ENCODE measurements around the gene AP1G2. TPM values are rescaled to one million over a fixed set of nuclear protein-coding genes. Genes with fewer than 3 reads are reported as not detected.

The AP1G2 gene
- total RNA-seq, 1 experiment from 2014 or later, result 155 TPM

DNA sequence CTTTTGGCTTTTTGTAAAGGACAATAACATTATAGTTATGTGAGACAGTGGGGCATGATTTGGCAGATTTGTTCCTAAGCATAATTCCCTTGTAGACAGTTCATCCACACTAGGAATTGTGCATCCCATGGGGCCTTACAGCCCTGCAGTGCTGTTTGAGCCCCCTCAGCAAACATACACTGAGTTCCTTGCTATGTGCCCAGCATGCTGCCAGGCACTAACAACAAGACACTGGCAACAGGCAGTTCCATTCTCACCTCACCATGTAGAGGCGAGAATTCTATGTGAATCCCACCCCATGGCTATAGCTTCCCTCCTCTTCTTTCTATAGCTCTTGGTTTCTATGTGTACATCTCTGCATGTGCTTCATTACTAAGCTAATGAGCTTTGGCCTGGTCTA is 9.6 kb downstream of the AP1G2 start:
- Histone ChIP-seq H3K36me3 (ENCODE audit: control insufficient read depth in 1 of 2, insufficient read depth in 2 of 2, low read length in 2 of 2) (peaks cover 16 to 22% of the 10 kb centered on the region in 2 experiments; a peak in 3 of 4 replicates), H3K4me2 (ENCODE audit: low read length) (no peak overlapping the region), H3K27ac (ENCODE audit: low read depth, low read length) (peak overlapping the region; percentile 13; the same call in 1 of the 2 replicates), H3K9me3 (ENCODE audit: control insufficient read depth in 1 of 2, insufficient read depth in 1 of 2, low read depth in 1 of 2, low read length in 2 of 2) (no peaks in the 10 kb centered on the region), H3K27me3 (ENCODE audit: insufficient read depth, low read length) (no peaks in the 10 kb centered on the region), H3K9me2 (ENCODE audit: insufficient read depth) (no peaks in the 10 kb centered on the region), H3K79me2 (ENCODE audit: insufficient read depth, low read length) (peaks cover 6% of the 10 kb centered on the region; the same call in 1 of the 2 replicates), H4K20me1 (ENCODE audit: insufficient read depth) (no peaks in the 10 kb centered on the region), H3K4me1 (ENCODE audit: control insufficient read depth in 1 of 2, insufficient read depth in 2 of 2, low read length in 2 of 2) (peaks cover 5 to 18% of the 10 kb centered on the region in 2 experiments; a peak in 2 of 4 replicates), H2AFZ (ENCODE audit: low read depth, low read length, poor library complexity, severe bottlenecking) (no peak overlapping the region), H3K4me3 (replicated peaks in 1 of 2; ENCODE audit: low read depth in 1 of 2, low read length in 2 of 2) (no peak overlapping the region), H3K9ac (ENCODE audit: low read length) (no peak overlapping the region)
- POLR2A ChIA-PET, result no interaction called here
- CTCF ChIA-PET, result interaction anchor here (0.9 to 6.0 kb wide), 5 partner anchors 9 to 231 kb away, joined by 3 to 69 read pairs (median 5); partner anchors contain the start of gene AP1G2
- RAD21 ChIA-PET (ENCODE audit: low non-redundant PET in 1 of 2, low total read pairs in 2 of 2, uncharacterized antibody in 2 of 2, unreplicated experiment in 2 of 2), result interaction anchor here in 1 of 2 experiments (1.1 kb wide), 1 partner anchor 80 kb away, joined by 6 read pairs; no protein-coding TSS in a partner anchor
- DNase-seq (ENCODE audit: low read depth, low spot score), result no peak
- no peak for ATAC-seq
- intact Hi-C loops (cut with micrococcal nuclease), result loop anchor here (5.0 kb wide), 1 partner anchor 291 kb away; no protein-coding TSS in a partner anchor
- TF ChIP-seq CEBPB (IDR thresholded peaks at IDR 0.05; ENCODE audit: low read depth) (no peak), FOSL1 (IDR thresholded peaks at IDR 0.05; ENCODE audit: low read depth) (no peak), TCF7L2 (IDR thresholded peaks at IDR 0.05; ENCODE audit: borderline replicate concordance, extremely low read depth, insufficient read depth, insufficient read length) (no peak), ELF1 (IDR thresholded peaks at IDR 0.05; ENCODE audit: borderline replicate concordance, low read depth) (no peak), CBX3 (IDR thresholded peaks at IDR 0.05; ENCODE audit: low read depth) (no peak), ZFX (IDR thresholded peaks at IDR 0.05) (no peak), ZNF274 (IDR thresholded peaks at IDR 0.05; ENCODE audit: low read depth, low read length) (no peak), MAX (IDR thresholded peaks at IDR 0.05) (no peak), POLR2A (IDR thresholded peaks at IDR 0.05; ENCODE audit: borderline replicate concordance, extremely low read depth, insufficient read depth, insufficient read length) (no peak), EGR1 (IDR thresholded peaks at IDR 0.05; ENCODE audit: low read depth) (no peak), REST (IDR thresholded peaks at IDR 0.05; ENCODE audit: low read depth) (no peak), YY1 (IDR thresholded peaks at IDR 0.05; ENCODE audit: extremely low read depth, insufficient replicate concordance, low read depth, low read length) (no peak), SIN3A (IDR thresholded peaks at IDR 0.05; ENCODE audit: low read depth) (no peak), RAD21 (IDR thresholded peaks at IDR 0.05; ENCODE audit: low read depth) (no peak), SRF (IDR thresholded peaks at IDR 0.05; ENCODE audit: low read depth) (no peak), CTCF (IDR thresholded peaks at IDR 0.05 in 2 of 3, conservative IDR thresholded peaks at IDR 0.05 in 1 of 3; ENCODE audit: borderline replicate concordance in 1 of 3, insufficient read depth in 1 of 3, low read depth in 2 of 3, low read length in 2 of 3) (no peak), SP1 (IDR thresholded peaks at IDR 0.05; ENCODE audit: low read depth) (no peak), JUND (IDR thresholded peaks at IDR 0.05) (no peak)
- BruUV-seq (replicated peaks), result no TSS peak
